Endothelial cell (in vitro differentiated cells): ENCODE measurements around the gene CYP27B1. TPM values are rescaled to one million over a fixed set of nuclear protein-coding genes. Genes with fewer than 3 reads are reported as not detected.

Source experiments
- DNase-seq: peaks from one replicate; pipeline ENCODE4 v3.0.0; 2021; ENCODE audit warnings: low spot score
- H3K27ac Mint-ChIP-seq: one replicate; pipeline ENCODE4 v1.8.0; 2021; ENCODE audit warnings: mixed read lengths, inconsistent platforms; ENCODE audit not compliant: unreplicated experiment
- H3K27me3 Mint-ChIP-seq: one replicate; pipeline ENCODE4 v1.8.0; 2021; ENCODE audit warnings: mild to moderate bottlenecking, moderate library complexity, mixed read lengths, inconsistent platforms; ENCODE audit not compliant: unreplicated experiment
- H3K36me3 Mint-ChIP-seq: one replicate; pipeline ENCODE4 v1.8.0; 2021; ENCODE audit warnings: mild to moderate bottlenecking, low read depth, mixed read lengths, inconsistent platforms; ENCODE audit not compliant: unreplicated experiment
- H3K4me1 Mint-ChIP-seq: one replicate; pipeline ENCODE4 v1.8.0; 2021; ENCODE audit warnings: mild to moderate bottlenecking, mixed read lengths, inconsistent platforms; ENCODE audit not compliant: unreplicated experiment
- H3K4me3 Mint-ChIP-seq: one replicate; pipeline ENCODE4 v1.8.0; 2021; ENCODE audit warnings: mild to moderate bottlenecking, mixed read lengths, inconsistent platforms; ENCODE audit not compliant: unreplicated experiment
- H3K9me3 Mint-ChIP-seq: one replicate; pipeline ENCODE4 v1.8.0; 2021; ENCODE audit warnings: mixed read lengths, inconsistent platforms; ENCODE audit not compliant: unreplicated experiment
- total RNA-seq: library from RNA; stranded (reverse); fragmentation: NEBNext Ultra II Directional; extraction: Animal tissue kit (Norgen Biotek cat#: 25700); gene quantifications from one replicate; pipeline ENCODE4 v1.2.1, GENCODE V29; 2021; ENCODE audit not compliant: unreplicated experiment
- TF ChIP-seq, protein P1 (sequence below): fragments of 200-600 bp; sonication (generic); IDR thresholded peaks from one replicate; pipeline ENCODE4 v1.5.0; 2021; ENCODE audit warnings: antibody characterized with exemption; ENCODE audit not compliant: unreplicated experiment

CYP27B1 gene
- total RNA-seq, 1 donor from 2014 or later, result 1.4 TPM

DNA sequence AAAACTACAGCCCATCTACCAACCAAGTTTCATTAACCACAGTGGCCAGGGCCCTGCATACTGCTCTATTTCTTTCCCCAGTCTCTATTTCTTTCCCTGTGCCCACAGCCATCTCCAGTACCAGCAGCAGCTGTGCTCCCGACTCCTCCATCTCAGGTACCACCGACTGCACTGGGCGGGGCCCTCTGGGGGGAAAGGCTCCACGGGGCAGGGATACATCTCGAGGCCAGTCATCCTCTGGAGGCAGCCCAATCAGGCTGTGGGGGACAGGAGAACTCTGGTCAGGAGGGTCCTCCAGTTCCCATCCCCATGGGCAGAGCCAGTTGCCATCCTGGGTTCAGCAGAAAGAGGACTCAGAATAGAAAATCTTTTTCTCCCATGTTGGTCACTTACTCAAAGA is 17.8 kb downstream of the CYP27B1 start:
- TF ChIP-seq, protein P1, sequence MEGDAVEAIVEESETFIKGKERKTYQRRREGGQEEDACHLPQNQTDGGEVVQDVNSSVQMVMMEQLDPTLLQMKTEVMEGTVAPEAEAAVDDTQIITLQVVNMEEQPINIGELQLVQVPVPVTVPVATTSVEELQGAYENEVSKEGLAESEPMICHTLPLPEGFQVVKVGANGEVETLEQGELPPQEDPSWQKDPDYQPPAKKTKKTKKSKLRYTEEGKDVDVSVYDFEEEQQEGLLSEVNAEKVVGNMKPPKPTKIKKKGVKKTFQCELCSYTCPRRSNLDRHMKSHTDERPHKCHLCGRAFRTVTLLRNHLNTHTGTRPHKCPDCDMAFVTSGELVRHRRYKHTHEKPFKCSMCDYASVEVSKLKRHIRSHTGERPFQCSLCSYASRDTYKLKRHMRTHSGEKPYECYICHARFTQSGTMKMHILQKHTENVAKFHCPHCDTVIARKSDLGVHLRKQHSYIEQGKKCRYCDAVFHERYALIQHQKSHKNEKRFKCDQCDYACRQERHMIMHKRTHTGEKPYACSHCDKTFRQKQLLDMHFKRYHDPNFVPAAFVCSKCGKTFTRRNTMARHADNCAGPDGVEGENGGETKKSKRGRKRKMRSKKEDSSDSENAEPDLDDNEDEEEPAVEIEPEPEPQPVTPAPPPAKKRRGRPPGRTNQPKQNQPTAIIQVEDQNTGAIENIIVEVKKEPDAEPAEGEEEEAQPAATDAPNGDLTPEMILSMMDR, result no peak
- Mint-ChIP-seq H3K4me3 (peak overlapping the region; percentile 73), H3K36me3 (peaks cover 46% of the 10 kb centered on the region), H3K27me3 (peaks cover 20% of the 10 kb centered on the region), H3K4me1 (peaks cover 58% of the 10 kb centered on the region), H3K9me3 (no peaks in the 10 kb centered on the region), H3K27ac (no peak overlapping the region)
- no peak for DNase-seq

GRCh38 chr12:57746025-57746424 is 20.9 kb downstream of the CYP27B1 start:
- TF ChIP-seq, protein P1, result no peak
- Mint-ChIP-seq H3K27ac (peak overlapping the region; percentile 99), H3K9me3 (no peaks in the 10 kb centered on the region), H3K27me3 (peaks cover 13% of the 10 kb centered on the region), H3K4me3 (peak overlapping the region; percentile 97), H3K4me1 (peaks cover 46% of the 10 kb centered on the region), H3K36me3 (peaks cover 35% of the 10 kb centered on the region)
- no peak for DNase-seq

DNA sequence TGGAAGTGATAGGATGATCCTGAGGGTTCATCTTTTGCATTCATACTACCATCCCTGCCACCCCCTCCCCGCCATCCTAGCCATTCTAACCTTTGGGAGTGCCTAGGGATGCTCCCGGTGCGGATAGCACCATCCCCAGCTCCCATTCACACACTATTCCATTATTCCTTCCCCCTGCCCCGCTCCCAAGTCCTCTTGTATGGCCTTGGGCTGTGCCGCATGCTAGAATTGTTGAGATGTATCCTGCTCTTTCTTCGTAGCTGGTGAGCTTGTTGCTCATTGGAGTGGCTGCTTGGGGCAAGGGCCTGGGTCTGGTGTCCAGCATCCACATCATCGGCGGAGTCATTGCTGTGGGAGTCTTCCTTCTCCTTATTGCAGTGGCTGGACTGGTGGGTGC is 21.4 kb downstream of the CYP27B1 start:
- Mint-ChIP-seq H3K4me1 (peaks cover 47% of the 10 kb centered on the region), H3K27me3 (peaks cover 16% of the 10 kb centered on the region), H3K9me3 (no peaks in the 10 kb centered on the region), H3K27ac (peak overlapping the region; percentile 99), H3K4me3 (peak overlapping the region; percentile 97), H3K36me3 (peaks cover 30% of the 10 kb centered on the region)
- no peak for DNase-seq
- TF ChIP-seq, protein P1, result no peak

- Mint-ChIP-seq H3K9me3 (no peaks in the 10 kb centered on the region), H3K4me1 (peaks cover 45% of the 10 kb centered on the region), H3K36me3 (peaks cover 25% of the 10 kb centered on the region), H3K4me3 (peak within 1 kb of the TSS; percentile 97), H3K27ac (peak within 1 kb of the TSS; percentile 99), H3K27me3 (peaks cover 16% of the 10 kb centered on the region)
- TF ChIP-seq, protein P1, result no peak
- peak; percentile 81 for DNase-seq
Measured at GRCh38 chr12:57744777-57745484, 21.9 kb downstream of the CYP27B1 start, which contains the start of gene TSPAN31. Gene TSPAN31, plus strand, starts transcription at chr12:57745039. Its CDS starts 116 bp downstream, at chr12:57745155.

DNA sequence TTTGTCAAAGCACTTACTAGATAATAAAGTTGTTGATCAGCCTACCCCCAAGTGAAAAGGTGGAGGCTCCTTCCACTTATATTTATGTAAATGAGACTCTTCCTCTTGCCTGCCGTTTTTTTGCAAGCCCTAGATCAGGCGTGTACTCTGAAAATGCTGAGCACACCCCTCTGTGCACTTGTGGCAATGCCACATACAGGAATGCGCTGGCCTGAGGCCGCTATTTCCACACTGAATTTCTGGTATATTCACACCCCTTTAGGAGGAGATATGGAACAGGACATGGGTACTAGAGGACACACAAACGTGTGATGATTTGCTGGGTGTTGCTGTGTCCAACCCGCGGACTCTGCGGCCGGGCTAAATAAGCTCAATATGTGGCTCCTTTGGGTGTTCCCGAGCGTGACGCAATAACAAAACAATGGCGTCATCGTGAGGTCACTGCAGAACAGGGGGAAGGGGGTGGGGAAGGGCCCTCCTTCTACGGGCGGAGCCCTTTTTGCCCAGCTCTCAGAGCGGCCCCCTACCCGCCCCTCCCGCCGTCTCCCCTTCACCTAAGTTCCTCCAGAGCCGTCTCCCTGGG is 22.6 kb downstream of the CYP27B1 start:
- no peaks in the 10 kb centered on the region for H3K9me3 Mint-ChIP-seq
- peak; percentile 62 for DNase-seq
- TF ChIP-seq, protein P1, result no peak
- peaks cover 17% of the 10 kb centered on the region for H3K27me3 Mint-ChIP-seq
- peak overlapping the region; percentile 97 for H3K4me3 Mint-ChIP-seq
- H3K27ac Mint-ChIP-seq, result peak overlapping the region; percentile 99
- H3K4me1 Mint-ChIP-seq, result peaks cover 47% of the 10 kb centered on the region
- peaks cover 27% of the 10 kb centered on the region for H3K36me3 Mint-ChIP-seq
